IMR-90 (cell line): ENCODE measurements around the gene FARP1. TPM values are rescaled to one million over a fixed set of nuclear protein-coding genes. Genes with fewer than 3 reads are reported as not detected.

ENCODE experiments used
- ATAC-seq: fragments of 200-7000 bp; cut with Tn5 transposase; 2 replicates; pipeline ENCODE4 v1.9.1; 2020; ENCODE audit warnings: low read depth, mild to moderate bottlenecking, moderate library complexity
- BruUV-seq: library from RNA; stranded (reverse); fragments of 400-500 nt; replicated peaks from 2 replicates; lab custom pipeline; 2021; lab: Mats Ljungman, UMichigan
- CTCF ChIA-PET: fragments of 300-600 bp; formaldehyde crosslinking; extraction: SDS; loops from one replicate; lab custom pipeline; 2021; ENCODE audit warnings: antibody characterized with exemption; lab: Yijun Ruan, JAX
- POLR2A ChIA-PET: fragments of 300-600 bp; sonication (Branson Sonifier 250); formaldehyde crosslinking; loops from one replicate; lab custom pipeline; 2022; ENCODE audit warnings: antibody characterized with exemption; ENCODE audit not compliant: unreplicated experiment; lab: Charles Lee
- DNase-seq: peaks from one replicate; pipeline ENCODE4 v3.0.0; 2013
- H2AFZ ChIP-seq: replicated peaks from 2 replicates; pipeline ENCODE3; 2013; ENCODE audit warnings: low read length, mild to moderate bottlenecking; ENCODE audit not compliant: poor library complexity
- H2AK5ac ChIP-seq: 2 replicates; pipeline ENCODE4 v1.6.1; 2013; ENCODE audit warnings: low read depth, low read length, inconsistent platforms
- H2AK9ac ChIP-seq: replicated peaks from 2 replicates; pipeline ENCODE3; 2013; ENCODE audit warnings: mild to moderate bottlenecking, low read depth, low read length, moderate library complexity; ENCODE audit not compliant: poor library complexity
- H2BK120ac ChIP-seq: 2 replicates; pipeline ENCODE4 v1.6.1; 2013; ENCODE audit warnings: low read depth, low read length, inconsistent platforms
- H2BK15ac ChIP-seq: 3 replicates; pipeline ENCODE4 v1.6.1; 2013; ENCODE audit warnings: low read depth, low read length, inconsistent platforms
- H2BK20ac ChIP-seq: 2 replicates; pipeline ENCODE4 v1.6.1; 2013; ENCODE audit warnings: low read depth, mild to moderate bottlenecking, inconsistent platforms, low read length, moderate library complexity
- H2BK5ac ChIP-seq: 2 replicates; pipeline ENCODE4 v1.6.1; 2013; ENCODE audit warnings: mild to moderate bottlenecking, low read depth, low read length, inconsistent platforms; ENCODE audit not compliant: poor library complexity, severe bottlenecking
- H3K14ac ChIP-seq: replicated peaks from 2 replicates; pipeline ENCODE4 v1.6.1; 2013; ENCODE audit warnings: low read depth, low read length, inconsistent platforms
- H3K18ac ChIP-seq: 2 replicates; pipeline ENCODE4 v1.6.1; 2013; ENCODE audit warnings: low read depth, low read length, control low read depth
- H3K23ac ChIP-seq: 2 replicates; pipeline ENCODE4 v1.6.1; 2013; ENCODE audit warnings: low read depth, low read length, inconsistent platforms
- H3K27ac ChIP-seq: 2 replicates; pipeline ENCODE4 v1.5.1; 2013; ENCODE audit warnings: mild to moderate bottlenecking, control low read depth, low read length; ENCODE audit not compliant: insufficient read depth
- H3K27me3 ChIP-seq: 2 replicates; pipeline ENCODE4 v1.6.1; 2013; ENCODE audit warnings: low read length; ENCODE audit not compliant: control insufficient read depth, insufficient read depth
- H3K36me3 ChIP-seq: 2 replicates; pipeline ENCODE4 v1.6.1; 2013; ENCODE audit warnings: low read length, mixed read lengths; ENCODE audit not compliant: control insufficient read depth, insufficient read depth
- H3K4ac ChIP-seq: 2 replicates; pipeline ENCODE4 v1.6.1; 2013; ENCODE audit warnings: low read depth, low read length, inconsistent platforms
- H3K4me1 ChIP-seq: 2 replicates; pipeline ENCODE4 v1.6.1; 2013; ENCODE audit warnings: low read length, mixed read lengths; ENCODE audit not compliant: control insufficient read depth, insufficient read depth
- H3K4me2 ChIP-seq: 2 replicates; pipeline ENCODE4 v1.6.1; 2013; ENCODE audit warnings: low read depth, mild to moderate bottlenecking, control low read depth, low read length, moderate library complexity
- H3K4me3 ChIP-seq: 2 replicates; pipeline ENCODE4 v1.5.1; 2013; ENCODE audit warnings: low read depth, mild to moderate bottlenecking, control low read depth, low read length, moderate library complexity; ENCODE audit not compliant: insufficient read depth
- H3K56ac ChIP-seq: 2 replicates; pipeline ENCODE4 v1.6.1; 2013; ENCODE audit warnings: low read length, inconsistent platforms; ENCODE audit not compliant: insufficient read depth; ENCODE audit errors: extremely low read depth
- H3K79me1 ChIP-seq, 2 experiments: 2 replicates each; pipeline ENCODE4 v1.6.1; 2013; ENCODE audit warnings: low read length in 2 of 2, inconsistent platforms in 1 of 2, low read depth in 1 of 2
- H3K9ac ChIP-seq: 2 replicates; pipeline ENCODE4 v1.6.1; 2013; ENCODE audit warnings: low read depth, low read length, control low read depth
- H3K9me1 ChIP-seq: 2 replicates; pipeline ENCODE4 v1.6.1; 2013; ENCODE audit warnings: low read length, inconsistent platforms; ENCODE audit not compliant: insufficient read depth
- H3K9me3 ChIP-seq: 2 replicates; pipeline ENCODE4 v1.6.1; 2013; ENCODE audit warnings: low read length; ENCODE audit not compliant: control insufficient read depth, insufficient read depth
- H4K20me1 ChIP-seq: 2 replicates; pipeline ENCODE4 v1.6.1; 2013; ENCODE audit warnings: low read length, inconsistent platforms; ENCODE audit not compliant: insufficient read depth
- H4K5ac ChIP-seq: 2 replicates; pipeline ENCODE4 v1.6.1; 2013; ENCODE audit warnings: mild to moderate bottlenecking, low read depth, low read length, control low read depth
- H4K8ac ChIP-seq, 2 experiments: 2 replicates each; pipeline ENCODE4 v1.6.1; 2013; ENCODE audit warnings: low read depth in 2 of 2, low read length in 2 of 2, control low read depth in 1 of 2, inconsistent platforms in 1 of 2
- H4K91ac ChIP-seq: 2 replicates; pipeline ENCODE4 v1.6.1; 2013; ENCODE audit warnings: low read depth, low read length, inconsistent platforms; ENCODE audit not compliant: insufficient read depth
- BHLHE40 ChIP-seq: fragments of 150-350 bp; IDR thresholded peaks from 2 replicates; pipeline ENCODE4 v1.6.1; 2016; ENCODE audit warnings: mild to moderate bottlenecking, low read depth, low read length
- CEBPB ChIP-seq: IDR thresholded peaks from 2 replicates; pipeline ENCODE4 v1.6.1; 2012; ENCODE audit warnings: low read depth, low read length, improper control_type of control experiment
- CHD1 ChIP-seq: IDR thresholded peaks from 2 replicates; pipeline ENCODE4 v1.6.1; 2012; ENCODE audit warnings: low read depth, low read length, improper control_type of control experiment
- FOS ChIP-seq: fragments of 150-350 bp; IDR thresholded peaks from 2 replicates; pipeline ENCODE4 v1.6.1; 2016; ENCODE audit warnings: low read depth, low read length
- MAFK ChIP-seq: IDR thresholded peaks from 2 replicates; pipeline ENCODE4 v1.6.1; 2012; ENCODE audit warnings: low read depth, low read length, improper control_type of control experiment
- MAZ ChIP-seq: IDR thresholded peaks from 2 replicates; pipeline ENCODE4 v1.6.1; 2012; ENCODE audit warnings: low read depth, mild to moderate bottlenecking, low read length, improper control_type of control experiment, moderate library complexity, borderline replicate concordance
- MXI1 ChIP-seq: IDR thresholded peaks from 2 replicates; pipeline ENCODE4 v1.6.1; 2012; ENCODE audit warnings: low read depth, mild to moderate bottlenecking, low read length, moderate library complexity, borderline replicate concordance
- NFE2L2 ChIP-seq: fragments of 150-350 bp; IDR thresholded peaks from 2 replicates; pipeline ENCODE4 v1.6.1; 2016; ENCODE audit warnings: low read depth, mild to moderate bottlenecking, low read length
- POLR2A ChIP-seq: IDR thresholded peaks from 2 replicates; pipeline ENCODE4 v1.6.1; 2012; ENCODE audit warnings: mild to moderate bottlenecking, low read depth, low read length
- RAD21 ChIP-seq: IDR thresholded peaks from 2 replicates; pipeline ENCODE4 v1.6.1; 2012; ENCODE audit warnings: low read length, improper control_type of control experiment
- RCOR1 ChIP-seq: IDR thresholded peaks from 2 replicates; pipeline ENCODE4 v1.6.1; 2012; ENCODE audit warnings: mild to moderate bottlenecking, low read length, improper control_type of control experiment; ENCODE audit not compliant: insufficient replicate concordance
- RFX5 ChIP-seq: IDR thresholded peaks from 2 replicates; pipeline ENCODE4 v1.8.0; 2012; ENCODE audit warnings: low read depth, mild to moderate bottlenecking, low read length, moderate library complexity
- SMC3 ChIP-seq: fragments of 150-350 bp; IDR thresholded peaks from 2 replicates; pipeline ENCODE4 v1.6.1; 2016; ENCODE audit warnings: low read depth, mild to moderate bottlenecking, antibody characterized with exemption, low read length, moderate library complexity
- whole genome bisulfite sequencing, 2 experiments: methylation state at CpG; one replicate each; pipeline versions ENCODE4 v1.1.5 to v1.1.7; 2013; ENCODE audit warnings: missing lambda C conversion rate in 2 of 2; ENCODE audit not compliant: insufficient read length in 1 of 2; ENCODE audit errors: extremely low coverage in 2 of 2; 5-methylcytosine and 5-hydroxymethylcytosine counted together
- dilution Hi-C: fragments of 300-500 bp; cut with HindIII; formaldehyde crosslinking; loops from one replicate; pipeline ENCODE4 v1.14.3; 2018; ENCODE audit warnings: low sequenced_read_pairs; ENCODE audit not compliant: unreplicated experiment
- in situ Hi-C: fragments of 300-500 bp; cut with MboI; formaldehyde crosslinking; loops from 3 replicates; pipeline ENCODE4 v1.14.3; 2019; ENCODE audit warnings: low sequenced_read_pairs, inconsistent platforms, mixed read lengths
- intact Hi-C: fragments of 100-400 bp; cut with micrococcal nuclease; formaldehyde crosslinking; loops from 2 replicates; pipeline ENCODE4 v1.10.0; 2022
- polyA plus RNA-seq, 3 experiments: library from polyadenylated mRNA; depleted of rRNA; stranded (reverse); fragments of >200 nt; gene quantifications; 2 replicates each; pipeline ENCODE4 v1.2.3, GENCODE V29; 2012; ENCODE audit warnings: low replicate concordance in 1 of 3
- total RNA-seq: library from RNA; depleted of rRNA; stranded (reverse); fragments of >200 nt; gene quantifications from 2 replicates; pipeline ENCODE4 v1.2.3, GENCODE V29; 2012
- TF ChIP-seq, protein P1 (sequence below): fragments of 150-350 bp; IDR thresholded peaks from 2 replicates; pipeline ENCODE4 v1.6.1; 2017; ENCODE audit warnings: mild to moderate bottlenecking, antibody characterized with exemption, low read length, low read depth
- TF ChIP-seq, protein P2 (sequence below): conservative IDR thresholded peaks from 2 replicates; pipeline ENCODE4 v1.5.1; 2012; ENCODE audit warnings: mild to moderate bottlenecking, low read depth, low read length, improper control_type of control experiment
- TF ChIP-seq, protein P3 (sequence below): fragments of 150-350 bp; IDR thresholded peaks from 2 replicates; pipeline ENCODE4 v1.6.1; 2016; ENCODE audit warnings: low read depth, mild to moderate bottlenecking, low read length, moderate library complexity, borderline replicate concordance

The FARP1 gene
- total and polyA plus RNA-seq, 2 of the 4 experiments (the other 2 are of a cell fraction) = 39.6 to 57.0 TPM

DNA sequence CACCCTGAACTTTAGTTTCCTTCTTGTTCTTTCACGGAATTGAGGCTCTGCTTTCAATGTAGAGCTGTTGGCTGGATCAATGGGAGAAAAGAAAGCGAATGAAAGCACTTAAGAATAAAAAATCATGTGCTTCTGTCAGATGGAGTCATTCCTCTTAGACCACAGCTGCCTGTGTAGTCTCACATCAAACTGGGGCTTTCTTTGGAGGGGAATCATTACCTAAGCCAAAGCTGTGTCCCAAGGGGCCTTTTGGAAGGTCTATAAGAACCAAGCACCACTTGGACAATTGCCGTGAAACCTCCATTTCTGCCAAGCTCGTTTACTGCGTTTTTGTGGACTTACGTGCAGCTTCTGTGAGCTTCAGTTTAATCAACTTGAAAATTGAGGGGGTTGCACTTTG, 78.3 kb downstream of the FARP1 start:
- Histone ChIP-seq H3K36me3 (peaks cover 23% of the 10 kb centered on the region), H3K27me3 (no peaks in the 10 kb centered on the region), H4K20me1 (peaks cover 19% of the 10 kb centered on the region; the same call in 1 of the 2 replicates), H3K9me3 (no peaks in the 10 kb centered on the region), H3K4me3 (no peak overlapping the region), H2BK120ac (peak overlapping the region; percentile 69), H3K56ac (no peak overlapping the region), H3K18ac (peak overlapping the region; percentile 79), H3K79me1 (peaks cover 53 to 93% of the 10 kb centered on the region in 2 experiments), H2BK20ac (peak overlapping the region; percentile 64), H3K23ac (peak overlapping the region; percentile 33; the same call in 1 of the 2 replicates), H4K5ac (peak overlapping the region; percentile 61), H4K91ac (peak overlapping the region; percentile 63; the same call in 1 of the 2 replicates), H2BK15ac (peak overlapping the region; percentile 45; the same call in 1 of the 3 replicates), H3K4me2 (no peak overlapping the region), H4K8ac (peak overlapping the region; percentile 41 to 71; a peak in 3 of 4 replicates), H3K4ac (peak overlapping the region; percentile 77), H3K4me1 (peaks cover 38% of the 10 kb centered on the region), H3K14ac (peak overlapping the region; percentile 59), H3K9me1 (peaks cover 41% of the 10 kb centered on the region), H2BK5ac (peak overlapping the region; percentile 82), H2AFZ (no peak overlapping the region), H2AK5ac (peak overlapping the region; percentile 40; the same call in 1 of the 2 replicates), H3K9ac (no peak overlapping the region), H2AK9ac (no peak overlapping the region), H3K27ac (peak overlapping the region; percentile 51; the same call in 1 of the 2 replicates)
- dilution Hi-C loops (no loop called here), intact Hi-C loops (no loop called here), in situ Hi-C loops (no loop called here)
- ChIA-PET CTCF (interaction anchor here (0.6 kb wide), 1 partner anchor 224 kb away, joined by 3 read pairs; no protein-coding TSS in a partner anchor), POLR2A (no interaction called here)
- no TSS peak for BruUV-seq
- TF ChIP-seq RFX5 = no peak
- TF ChIP-seq RAD21 = no peak
- no peak for TF ChIP-seq MXI1
- no peak for TF ChIP-seq FOS
- TF ChIP-seq NFE2L2 = no peak
- TF ChIP-seq, protein P1, sequence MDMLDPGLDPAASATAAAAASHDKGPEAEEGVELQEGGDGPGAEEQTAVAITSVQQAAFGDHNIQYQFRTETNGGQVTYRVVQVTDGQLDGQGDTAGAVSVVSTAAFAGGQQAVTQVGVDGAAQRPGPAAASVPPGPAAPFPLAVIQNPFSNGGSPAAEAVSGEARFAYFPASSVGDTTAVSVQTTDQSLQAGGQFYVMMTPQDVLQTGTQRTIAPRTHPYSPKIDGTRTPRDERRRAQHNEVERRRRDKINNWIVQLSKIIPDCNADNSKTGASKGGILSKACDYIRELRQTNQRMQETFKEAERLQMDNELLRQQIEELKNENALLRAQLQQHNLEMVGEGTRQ = no peak
- TF ChIP-seq MAFK = no peak
- TF ChIP-seq POLR2A = no peak
- TF ChIP-seq RCOR1 = no peak
- TF ChIP-seq, protein P2, sequence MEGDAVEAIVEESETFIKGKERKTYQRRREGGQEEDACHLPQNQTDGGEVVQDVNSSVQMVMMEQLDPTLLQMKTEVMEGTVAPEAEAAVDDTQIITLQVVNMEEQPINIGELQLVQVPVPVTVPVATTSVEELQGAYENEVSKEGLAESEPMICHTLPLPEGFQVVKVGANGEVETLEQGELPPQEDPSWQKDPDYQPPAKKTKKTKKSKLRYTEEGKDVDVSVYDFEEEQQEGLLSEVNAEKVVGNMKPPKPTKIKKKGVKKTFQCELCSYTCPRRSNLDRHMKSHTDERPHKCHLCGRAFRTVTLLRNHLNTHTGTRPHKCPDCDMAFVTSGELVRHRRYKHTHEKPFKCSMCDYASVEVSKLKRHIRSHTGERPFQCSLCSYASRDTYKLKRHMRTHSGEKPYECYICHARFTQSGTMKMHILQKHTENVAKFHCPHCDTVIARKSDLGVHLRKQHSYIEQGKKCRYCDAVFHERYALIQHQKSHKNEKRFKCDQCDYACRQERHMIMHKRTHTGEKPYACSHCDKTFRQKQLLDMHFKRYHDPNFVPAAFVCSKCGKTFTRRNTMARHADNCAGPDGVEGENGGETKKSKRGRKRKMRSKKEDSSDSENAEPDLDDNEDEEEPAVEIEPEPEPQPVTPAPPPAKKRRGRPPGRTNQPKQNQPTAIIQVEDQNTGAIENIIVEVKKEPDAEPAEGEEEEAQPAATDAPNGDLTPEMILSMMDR = no peak
- TF ChIP-seq MAZ = no peak
- no peak for TF ChIP-seq CEBPB
- TF ChIP-seq BHLHE40 = no peak
- no peak for TF ChIP-seq SMC3
- TF ChIP-seq, protein P3, sequence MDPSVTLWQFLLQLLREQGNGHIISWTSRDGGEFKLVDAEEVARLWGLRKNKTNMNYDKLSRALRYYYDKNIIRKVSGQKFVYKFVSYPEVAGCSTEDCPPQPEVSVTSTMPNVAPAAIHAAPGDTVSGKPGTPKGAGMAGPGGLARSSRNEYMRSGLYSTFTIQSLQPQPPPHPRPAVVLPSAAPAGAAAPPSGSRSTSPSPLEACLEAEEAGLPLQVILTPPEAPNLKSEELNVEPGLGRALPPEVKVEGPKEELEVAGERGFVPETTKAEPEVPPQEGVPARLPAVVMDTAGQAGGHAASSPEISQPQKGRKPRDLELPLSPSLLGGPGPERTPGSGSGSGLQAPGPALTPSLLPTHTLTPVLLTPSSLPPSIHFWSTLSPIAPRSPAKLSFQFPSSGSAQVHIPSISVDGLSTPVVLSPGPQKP = no peak
- no peak for TF ChIP-seq CHD1
- DNase-seq (no peak), ATAC-seq (no peak)
- WGBS, 2 experiments = 60% methylated on average over 1 of the region's 6 CpGs; no CpG with 5 or more reads in 1 of the 2 experiments
